Ascending aorta (tissue), 2 donors: ENCODE measurements around the gene MVB12B. TPM values are rescaled to one million over a fixed set of nuclear protein-coding genes. Genes with fewer than 3 reads are reported as not detected.

ENCODE experiments used
- DNase-seq, 2 donors: peaks; one replicate each; pipeline ENCODE4 v3.0.0-alpha.2; 2019; ENCODE audit warnings: low spot score in 2 of 2
- H3K27ac ChIP-seq, 2 donors: fragments of 200-600 bp; sonication (generic); one replicate each; pipeline ENCODE4 v1.5.1; 2016 to 2017; ENCODE audit warnings: mild to moderate bottlenecking in 1 of 2
- H3K27me3 ChIP-seq: fragments of 200-600 bp; sonication (generic); one replicate; pipeline ENCODE4 v1.5.1; 2017
- H3K36me3 ChIP-seq, 2 donors: fragments of 200-600 bp; sonication (generic); one replicate each; pipeline ENCODE4 v1.5.1; 2016
- H3K4me1 ChIP-seq, 2 donors: fragments of 200-600 bp; sonication (generic); one replicate each; pipeline ENCODE4 v1.5.1; 2016 to 2017; ENCODE audit warnings: mild to moderate bottlenecking in 1 of 2
- H3K4me3 ChIP-seq, 2 donors: fragments of 200-600 bp; sonication (generic); one replicate each; pipeline ENCODE4 v1.5.1; 2016 to 2017; ENCODE audit warnings: mild to moderate bottlenecking in 1 of 2
- H3K9me3 ChIP-seq, 2 donors: fragments of 200-600 bp; sonication (generic); one replicate each; pipeline ENCODE4 v1.5.1; 2016
- CTCF ChIP-seq, 3 experiments: fragments of 200-600 bp in 2 of 3; fragments of 450-650 bp in 1 of 3; sonication (generic) in 2 of 3; IDR thresholded peaks; one replicate each; pipeline ENCODE4 v1.5.1; 2016 to 2019; ENCODE audit warnings: antibody characterized with exemption in 3 of 3, mild to moderate bottlenecking in 1 of 3, moderate library complexity in 1 of 3
- intact Hi-C: fragments of 100-400 bp; cut with DNase I; formaldehyde crosslinking; loops from one replicate; pipeline ENCODE4 v1.15.1; 2023
- total RNA-seq: library from RNA; depleted of rRNA; stranded (reverse); fragments of >200 nt; gene quantifications from one replicate; pipeline ENCODE4 v1.1.0, GENCODE V29; 2016

MVB12B gene
- total RNA-seq, 1 donor from 2014 or later = 9.4 TPM

DNA sequence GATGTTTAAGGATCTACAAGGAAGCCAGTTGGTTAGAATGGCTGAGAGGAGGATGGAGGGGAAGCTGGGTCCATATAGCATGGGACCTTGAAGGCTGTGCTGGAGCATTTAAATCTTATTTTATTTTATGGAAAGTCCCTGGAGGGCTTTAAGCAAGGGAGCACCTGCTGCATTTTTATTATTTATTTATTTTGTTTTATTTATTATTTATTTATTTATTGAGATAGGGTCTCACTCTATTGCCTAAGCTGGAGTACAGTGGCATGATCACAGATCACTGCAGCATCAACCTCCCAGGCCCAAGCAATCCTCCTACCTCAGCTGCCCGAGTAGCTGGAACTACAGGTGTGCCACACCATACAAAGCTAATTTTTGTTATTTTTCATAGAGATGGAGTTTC is 4.9 kb upstream of the MVB12B start:
- peaks cover 0 to 14% of the 10 kb centered on the region in 2 donors for H3K9me3 ChIP-seq
- DNase-seq = no peak
- H3K4me1 ChIP-seq = no peaks in the 10 kb centered on the region
- H3K27ac ChIP-seq = no peak overlapping the region
- no peak for TF ChIP-seq CTCF (IDR thresholded peaks at IDR 0.05)
- no peak overlapping the region for H3K4me3 ChIP-seq
- H3K27me3 ChIP-seq = no peaks in the 10 kb centered on the region
- intact Hi-C loops = loop anchor here (10.0 kb wide), 2 partner anchors 173 to 483 kb away; partner anchors contain the start of gene ZBTB43
- no peaks in the 10 kb centered on the region for H3K36me3 ChIP-seq

DNA sequence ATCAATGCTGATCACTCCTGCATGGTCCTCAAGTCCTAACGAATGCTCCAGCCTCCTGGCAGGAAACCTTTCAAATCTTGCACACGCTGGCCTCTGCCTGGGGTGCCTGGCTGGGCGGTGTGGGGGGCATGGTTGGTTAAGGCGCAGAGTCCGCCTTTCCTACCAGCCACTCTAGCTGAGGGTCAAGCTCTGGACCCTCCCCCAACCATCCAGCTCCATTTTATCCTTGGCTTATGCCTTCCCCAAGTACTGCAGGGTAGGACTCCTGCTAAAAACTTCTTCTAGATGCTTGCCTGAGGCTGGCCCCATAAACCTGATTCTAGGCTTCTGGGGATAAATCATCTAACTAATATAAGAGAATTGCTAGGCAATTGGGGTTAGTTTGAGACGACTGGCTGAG is 808 bp upstream of the MVB12B start:
- Histone ChIP-seq H3K4me1 (no peaks in the 10 kb centered on the region), H3K27ac (peak overlapping the region; percentile 68 to 82)
- intact Hi-C loops = loop anchor here (5.0 to 10.0 kb wide), 4 partner anchors 71 to 1384 kb away; partner anchors contain the start of genes GOLGA1 and ZBTB43

GRCh38 chr9:126327006-126327713 is 531 bp downstream of the MVB12B start:
- no peak for TF ChIP-seq CTCF (IDR thresholded peaks at IDR 0.05)
- Histone ChIP-seq H3K9me3 (peaks cover 0 to 14% of the 10 kb centered on the region in 2 donors), H3K4me1 (no peaks in the 10 kb centered on the region), H3K4me3 (peak overlapping the region; percentile 63 to 79), H3K27ac (peak overlapping the region; percentile 51 to 68), H3K36me3 (no peaks in the 10 kb centered on the region), H3K27me3 (no peaks in the 10 kb centered on the region)
- DNase-seq = no peak
- intact Hi-C loops = loop anchor here (5.0 to 10.0 kb wide), 4 partner anchors 70 to 1385 kb away; partner anchors contain the start of genes GOLGA1 and ZBTB43

More for the DNA sequence above, 808 bp upstream of the MVB12B start:
- peaks cover 0 to 14% of the 10 kb centered on the region in 2 donors for H3K9me3 ChIP-seq
- H3K36me3 ChIP-seq = no peaks in the 10 kb centered on the region
- peak overlapping the region; percentile 63 to 79 for H3K4me3 ChIP-seq
- H3K27me3 ChIP-seq = no peaks in the 10 kb centered on the region
- no peak for DNase-seq
- no peak for TF ChIP-seq CTCF (IDR thresholded peaks at IDR 0.05)

GRCh38 chr9:126327714-126328185 is 1.1 kb downstream of the MVB12B start:
- Histone ChIP-seq H3K27ac (peak overlapping the region; percentile 2 to 68), H3K9me3 (peaks cover 0 to 14% of the 10 kb centered on the region in 2 donors), H3K36me3 (no peaks in the 10 kb centered on the region), H3K4me1 (no peaks in the 10 kb centered on the region), H3K4me3 (peak overlapping the region; percentile 63 to 79), H3K27me3 (no peaks in the 10 kb centered on the region)
- no peak for TF ChIP-seq CTCF (IDR thresholded peaks at IDR 0.05)
- DNase-seq = no peak
- intact Hi-C loops = loop anchor here (5.0 to 10.0 kb wide), 4 partner anchors 70 to 1385 kb away; partner anchors contain the start of genes GOLGA1 and ZBTB43

DNA sequence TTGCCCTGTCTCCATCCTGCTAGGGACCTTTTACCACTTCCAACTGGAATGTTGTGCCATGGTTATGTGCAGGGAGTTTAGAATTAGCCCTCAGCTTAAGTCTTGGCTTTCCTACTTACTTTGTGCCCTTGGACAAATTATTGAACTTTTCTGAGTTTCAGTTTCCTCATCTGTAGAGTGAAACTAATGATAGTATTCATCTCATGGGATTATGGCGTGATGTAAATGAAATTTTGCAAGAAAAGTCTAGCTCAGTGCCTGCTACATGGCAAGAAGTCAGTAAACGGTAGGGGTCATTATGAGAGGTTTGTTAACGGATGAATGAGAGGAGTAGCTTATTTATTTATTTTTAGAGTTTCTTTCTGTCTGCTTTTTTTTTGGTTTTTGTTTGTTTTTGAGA is 1.8 kb downstream of the MVB12B start:
- intact Hi-C loops = loop anchor here (5.0 to 10.0 kb wide), 4 partner anchors 69 to 1386 kb away; partner anchors contain the start of genes GOLGA1 and ZBTB43
- no peak for DNase-seq
- Histone ChIP-seq H3K4me1 (no peaks in the 10 kb centered on the region), H3K27ac (peak overlapping the region in 1 of 2 donors; percentile 68), H3K4me3 (peak overlapping the region in 1 of 2 donors; percentile 79), H3K27me3 (no peaks in the 10 kb centered on the region), H3K9me3 (peaks cover 0 to 14% of the 10 kb centered on the region in 2 donors), H3K36me3 (no peaks in the 10 kb centered on the region)
- no peak for TF ChIP-seq CTCF (IDR thresholded peaks at IDR 0.05)
